ENCODE data around the gene MAGI3.

DNA sequence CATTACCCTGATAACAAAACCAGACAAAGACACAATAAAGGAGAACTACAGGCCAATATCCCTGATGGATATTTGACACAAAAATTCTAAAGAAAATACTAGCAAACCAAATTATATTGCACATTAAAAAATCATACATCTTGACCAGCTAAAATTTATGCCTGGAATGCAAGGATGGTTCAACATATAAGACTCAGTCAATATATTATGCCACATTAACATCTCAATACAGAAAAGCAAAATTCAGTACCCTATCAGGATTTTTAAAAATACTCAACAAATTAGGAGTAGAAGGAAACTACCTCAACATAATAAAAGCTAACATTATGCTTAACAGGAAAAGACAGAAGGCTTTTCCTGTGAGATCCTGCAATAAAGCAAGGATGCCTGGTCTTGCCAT is 177.1 kb downstream of the MAGI3 start:
- TF ChIP-seq POLR2A (IDR thresholded peaks at IDR 0.05; ENCODE audit: low read length) (no peak), GATA1 (IDR thresholded peaks at IDR 0.05; ENCODE audit: low read depth, low read length) (no peak)

All from erythroblast (primary cell).